Fibroblast of lung (primary cell): ENCODE results near the gene B3GALT5. TPM values are rescaled to one million over a fixed set of nuclear protein-coding genes. Genes with fewer than 3 reads are reported as not detected.

ENCODE experiments used
- DNase-seq, 2 donors: peaks; one replicate each; pipeline versions ENCODE4 v3.0.0 to v3.0.0-alpha.2; 2010; ENCODE audit warnings: low read depth in 2 of 2
- H2AFZ ChIP-seq: 2 replicates; pipeline ENCODE4 v1.5.1; 2012; ENCODE audit warnings: low read length, control low read depth, inconsistent platforms
- H3K27ac ChIP-seq: 2 replicates; pipeline ENCODE4 v1.5.1; 2011; ENCODE audit warnings: low read length, control low read depth; ENCODE audit not compliant: insufficient read depth
- H3K27me3 ChIP-seq: 2 replicates; pipeline ENCODE4 v1.5.1; 2011; ENCODE audit warnings: mild to moderate bottlenecking, low read length; ENCODE audit not compliant: control insufficient read depth, insufficient read depth
- H3K36me3 ChIP-seq: 2 replicates; pipeline ENCODE4 v1.5.1; 2011; ENCODE audit warnings: low read length; ENCODE audit not compliant: control insufficient read depth, insufficient read depth
- H3K4me1 ChIP-seq: 2 replicates; pipeline ENCODE4 v1.5.1; 2011; ENCODE audit warnings: low read length; ENCODE audit not compliant: control insufficient read depth, insufficient read depth; ENCODE audit errors: extremely low read depth
- H3K4me2 ChIP-seq: 2 replicates; pipeline ENCODE4 v1.5.1; 2011; ENCODE audit warnings: low read length, control low read depth; ENCODE audit not compliant: insufficient read depth; ENCODE audit errors: extremely low read depth
- H3K4me3 ChIP-seq, 4 experiments: fragments of 200-600 bp in 1 of 4; sonication (generic) in 1 of 4; replicated peaks in 1 of 4; 2 replicates each; pipeline ENCODE4 v1.5.1; 2011 to 2016; ENCODE audit warnings: low read length in 4 of 4, low read depth in 3 of 4, mild to moderate bottlenecking in 3 of 4, control low read depth in 2 of 4, inconsistent platforms in 1 of 4, mixed read lengths in 1 of 4; ENCODE audit not compliant: insufficient read depth in 1 of 4; ENCODE audit errors: control extremely low read depth in 1 of 4
- H3K79me2 ChIP-seq: 2 replicates; pipeline ENCODE4 v1.5.1; 2012; ENCODE audit warnings: mild to moderate bottlenecking, low read length, inconsistent platforms; ENCODE audit not compliant: control insufficient read depth, insufficient read depth
- H3K9ac ChIP-seq: 2 replicates; pipeline ENCODE4 v1.5.1; 2011; ENCODE audit warnings: mild to moderate bottlenecking, low read length, control low read depth; ENCODE audit not compliant: insufficient read depth
- H3K9me3 ChIP-seq: 2 replicates; pipeline ENCODE4 v1.5.1; 2012; ENCODE audit warnings: low read depth, low read length; ENCODE audit not compliant: control insufficient read depth, insufficient read depth
- H4K20me1 ChIP-seq: 2 replicates; pipeline ENCODE4 v1.5.1; 2011; ENCODE audit warnings: low read length; ENCODE audit not compliant: control insufficient read depth, insufficient read depth; ENCODE audit errors: extremely low read depth
- EZH2 ChIP-seq: IDR thresholded peaks from 2 replicates; pipeline ENCODE4 v1.5.1; 2012; ENCODE audit warnings: low read length, control low read depth, mild to moderate bottlenecking; ENCODE audit errors: missing control alignments
- polyA plus RNA-seq, 2 donors: library from polyadenylated mRNA; depleted of rRNA in 1 of 2; stranded (reverse) in 1 of 2; unstranded in 1 of 2; fragments of >200 nt; gene quantifications; 2 replicates each; pipeline ENCODE4 v1.2.1, GENCODE V29; 2011 to 2012; ENCODE audit warnings: missing spikeins in 1 of 2
- total RNA-seq: library from RNA; depleted of rRNA; stranded (reverse); fragments of >200 nt; gene quantifications from 2 replicates; pipeline ENCODE4 v1.2.1, GENCODE V29; 2014
- TF ChIP-seq, protein P1 (sequence below), 2 donors: IDR thresholded peaks in 1 of 2; conservative IDR thresholded peaks in 1 of 2; 1 replicate in 1 of 2; 2 replicates in 1 of 2; pipeline ENCODE4 v1.5.1; 2011 to 2012; ENCODE audit warnings: low read length in 2 of 2, control low read depth in 1 of 2, inconsistent platforms in 1 of 2, low read depth in 1 of 2, mild to moderate bottlenecking in 1 of 2

Gene B3GALT5
- total and polyA plus RNA-seq, 2 donors (not counting 1 experiment from before 2014, with no cell fraction given): under 0.01 TPM

DNA sequence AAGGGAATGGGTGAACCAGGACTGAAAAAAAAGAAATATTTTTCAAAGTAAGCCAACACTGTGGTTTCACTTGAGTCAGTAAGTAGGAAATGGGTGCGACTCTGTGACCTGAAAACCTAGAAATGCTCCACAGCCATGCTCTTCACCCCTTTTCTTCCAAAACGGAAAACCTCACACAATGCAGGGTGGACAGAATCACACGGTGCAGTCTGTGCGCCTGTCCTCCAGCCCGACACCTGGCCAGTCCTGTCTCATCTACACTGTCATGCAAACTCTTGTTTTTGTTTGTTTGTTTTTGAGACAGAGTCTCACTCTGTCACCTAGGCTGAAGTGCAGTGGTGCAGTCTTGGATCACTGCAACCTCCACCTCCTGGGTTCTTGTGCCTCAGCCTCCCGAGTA, 53.3 kb downstream of the B3GALT5 start:
- no peaks in the 10 kb centered on the region for H3K4me1 ChIP-seq
- no peak overlapping the region for H2AFZ ChIP-seq
- no peaks in the 10 kb centered on the region for H3K27me3 ChIP-seq
- TF ChIP-seq, protein P1, sequence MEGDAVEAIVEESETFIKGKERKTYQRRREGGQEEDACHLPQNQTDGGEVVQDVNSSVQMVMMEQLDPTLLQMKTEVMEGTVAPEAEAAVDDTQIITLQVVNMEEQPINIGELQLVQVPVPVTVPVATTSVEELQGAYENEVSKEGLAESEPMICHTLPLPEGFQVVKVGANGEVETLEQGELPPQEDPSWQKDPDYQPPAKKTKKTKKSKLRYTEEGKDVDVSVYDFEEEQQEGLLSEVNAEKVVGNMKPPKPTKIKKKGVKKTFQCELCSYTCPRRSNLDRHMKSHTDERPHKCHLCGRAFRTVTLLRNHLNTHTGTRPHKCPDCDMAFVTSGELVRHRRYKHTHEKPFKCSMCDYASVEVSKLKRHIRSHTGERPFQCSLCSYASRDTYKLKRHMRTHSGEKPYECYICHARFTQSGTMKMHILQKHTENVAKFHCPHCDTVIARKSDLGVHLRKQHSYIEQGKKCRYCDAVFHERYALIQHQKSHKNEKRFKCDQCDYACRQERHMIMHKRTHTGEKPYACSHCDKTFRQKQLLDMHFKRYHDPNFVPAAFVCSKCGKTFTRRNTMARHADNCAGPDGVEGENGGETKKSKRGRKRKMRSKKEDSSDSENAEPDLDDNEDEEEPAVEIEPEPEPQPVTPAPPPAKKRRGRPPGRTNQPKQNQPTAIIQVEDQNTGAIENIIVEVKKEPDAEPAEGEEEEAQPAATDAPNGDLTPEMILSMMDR (conservative IDR thresholded peaks at IDR 0.05 in 1 of 2, IDR thresholded peaks at IDR 0.05 in 1 of 2; ENCODE audit: low read depth in 1 of 2, low read length in 2 of 2): no peak
- no peak for TF ChIP-seq EZH2
- no peak overlapping the region for H3K27ac ChIP-seq
- H3K9ac ChIP-seq: no peak overlapping the region
- H3K79me2 ChIP-seq: no peaks in the 10 kb centered on the region
- no peak overlapping the region for H3K4me2 ChIP-seq
- H3K9me3 ChIP-seq: no peaks in the 10 kb centered on the region
- DNase-seq: no peak
- H4K20me1 ChIP-seq: no peaks in the 10 kb centered on the region
- H3K36me3 ChIP-seq: no peaks in the 10 kb centered on the region
- no peak overlapping the region for H3K4me3 ChIP-seq

DNA sequence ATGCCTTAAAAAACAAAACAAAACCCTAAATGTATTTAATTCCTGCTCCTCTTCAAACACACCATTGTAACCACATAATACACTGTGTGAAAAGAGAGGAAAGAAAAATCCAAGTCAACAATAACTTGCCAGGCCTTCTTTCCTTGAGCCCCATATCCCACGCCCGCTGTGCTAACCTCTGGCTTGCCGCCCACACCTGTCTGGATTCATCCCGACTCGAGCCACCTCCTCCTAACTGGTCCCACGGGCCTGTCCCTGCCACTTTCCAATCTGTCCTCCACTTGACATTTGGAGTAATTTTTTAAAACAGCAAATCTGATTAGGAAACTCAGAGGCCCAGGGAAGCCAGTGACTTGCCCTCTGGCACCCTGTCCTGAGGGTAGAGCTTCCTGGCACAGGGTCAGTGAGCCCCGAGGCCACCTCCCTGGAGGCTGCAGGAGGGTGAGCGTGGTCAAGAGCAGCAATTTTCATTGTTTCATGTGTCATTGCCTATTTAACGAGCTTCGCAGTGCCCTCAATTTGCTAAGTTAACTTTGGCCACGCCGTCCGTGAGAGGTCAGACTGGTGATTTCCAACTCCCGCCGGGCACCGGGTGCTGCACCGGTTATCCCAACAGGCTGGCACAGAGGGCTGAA, 54.1 kb downstream of the B3GALT5 start:
- no peaks in the 10 kb centered on the region for H3K79me2 ChIP-seq
- H3K27ac ChIP-seq: no peak overlapping the region
- TF ChIP-seq, protein P1 (conservative IDR thresholded peaks at IDR 0.05 in 1 of 2, IDR thresholded peaks at IDR 0.05 in 1 of 2; ENCODE audit: low read depth in 1 of 2, low read length in 2 of 2): no peak
- no peak for TF ChIP-seq EZH2
- H3K4me3 ChIP-seq: no peak overlapping the region
- H2AFZ ChIP-seq: no peak overlapping the region
- H4K20me1 ChIP-seq: no peaks in the 10 kb centered on the region
- no peaks in the 10 kb centered on the region for H3K27me3 ChIP-seq
- no peaks in the 10 kb centered on the region for H3K36me3 ChIP-seq
- no peaks in the 10 kb centered on the region for H3K4me1 ChIP-seq
- H3K9ac ChIP-seq: no peak overlapping the region
- DNase-seq: no peak
- no peak overlapping the region for H3K4me2 ChIP-seq
- no peaks in the 10 kb centered on the region for H3K9me3 ChIP-seq

DNA sequence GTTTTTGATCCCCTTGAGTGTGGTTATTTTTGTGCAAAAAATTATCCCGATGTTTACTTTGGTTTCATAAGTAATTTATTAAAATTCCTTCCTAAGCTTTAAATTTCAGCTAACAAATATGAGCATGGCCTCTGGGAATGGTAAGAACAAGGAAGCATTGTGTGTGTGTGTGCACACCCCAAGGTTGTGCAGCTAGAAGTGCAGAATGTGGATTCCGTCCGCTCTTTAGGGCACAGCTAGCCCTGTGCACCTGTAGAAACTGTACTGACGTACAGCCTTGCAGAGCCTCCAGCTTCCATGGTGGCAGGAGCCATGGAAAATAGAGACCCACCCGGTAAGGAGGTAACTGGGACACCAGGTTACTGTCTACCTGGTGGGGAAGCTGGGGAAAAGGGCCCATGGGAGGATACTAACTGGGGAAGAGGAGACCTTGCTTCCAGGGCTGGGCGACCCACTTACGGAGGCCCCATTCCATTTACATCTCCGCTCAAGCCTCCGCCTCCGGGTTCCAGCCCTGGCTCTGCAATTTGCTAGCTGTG, 54.7 kb downstream of the B3GALT5 start:
- H3K9ac ChIP-seq: no peak overlapping the region
- no peak overlapping the region for H2AFZ ChIP-seq
- no peak overlapping the region for H3K4me3 ChIP-seq

More for the DNA sequence above, 54.7 kb downstream of the B3GALT5 start:
- H4K20me1 ChIP-seq: no peaks in the 10 kb centered on the region
- no peak overlapping the region for H3K4me2 ChIP-seq
- no peaks in the 10 kb centered on the region for H3K4me1 ChIP-seq
- no peaks in the 10 kb centered on the region for H3K9me3 ChIP-seq
- TF ChIP-seq, protein P1 (conservative IDR thresholded peaks at IDR 0.05 in 1 of 2, IDR thresholded peaks at IDR 0.05 in 1 of 2; ENCODE audit: low read depth in 1 of 2, low read length in 2 of 2): no peak
- TF ChIP-seq EZH2: no peak
- H3K36me3 ChIP-seq: no peaks in the 10 kb centered on the region
- DNase-seq: no peak
- no peaks in the 10 kb centered on the region for H3K27me3 ChIP-seq
- no peak overlapping the region for H3K27ac ChIP-seq
- H3K79me2 ChIP-seq: no peaks in the 10 kb centered on the region
